Measurements from ENCODE around the gene MARCHF3. TPM values are rescaled to one million over a fixed set of nuclear protein-coding genes. Genes with fewer than 3 reads are reported as not detected.
"Not testable (repeated sequence)": the region's sequence is repeated elsewhere in the genome, so short reads cannot be mapped to it uniquely, and the experiment has no call there.

The MARCHF3 gene
- total RNA-seq, 1 experiment from 2014 or later, result 15.9 TPM

DNA sequence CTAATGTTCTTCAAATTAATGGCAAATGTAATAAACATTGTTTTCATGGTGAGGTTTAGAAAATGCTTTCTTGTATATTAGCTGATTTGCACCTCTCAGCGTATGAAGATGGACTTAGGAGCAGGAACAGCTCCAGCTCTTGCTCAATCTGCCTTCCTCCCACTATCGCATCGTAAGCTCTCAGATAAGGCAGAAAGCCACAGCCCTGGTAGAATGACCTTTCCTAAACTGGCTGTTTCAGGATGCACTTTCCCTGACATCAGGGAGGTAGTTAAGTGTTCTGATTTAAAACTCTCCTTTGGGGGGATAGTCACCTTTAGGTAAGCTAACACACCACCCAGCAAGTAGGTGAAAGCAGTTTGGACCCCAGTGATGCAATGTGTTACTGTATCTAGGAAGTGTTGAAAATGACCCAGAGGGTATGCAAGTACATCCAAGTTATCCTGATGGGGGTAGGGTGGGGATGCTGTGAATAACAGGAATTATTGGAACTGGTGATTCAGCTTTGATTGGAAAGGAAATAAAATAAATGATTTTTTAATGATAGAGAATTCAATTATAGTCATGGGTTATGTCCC lies 181.2 kb downstream of the MARCHF3 start:
- Histone ChIP-seq H3K27me3 (ENCODE audit: control insufficient read depth, insufficient read depth, low read length) (no peaks in the 10 kb centered on the region), H3K4me3 (ENCODE audit: insufficient read depth, low read depth, low read length) (no peak overlapping the region), H3K36me3 (replicated peaks; ENCODE audit: control insufficient read depth, insufficient read depth, low read length) (no peaks in the 10 kb centered on the region)
- no peak for DNase-seq

DNA sequence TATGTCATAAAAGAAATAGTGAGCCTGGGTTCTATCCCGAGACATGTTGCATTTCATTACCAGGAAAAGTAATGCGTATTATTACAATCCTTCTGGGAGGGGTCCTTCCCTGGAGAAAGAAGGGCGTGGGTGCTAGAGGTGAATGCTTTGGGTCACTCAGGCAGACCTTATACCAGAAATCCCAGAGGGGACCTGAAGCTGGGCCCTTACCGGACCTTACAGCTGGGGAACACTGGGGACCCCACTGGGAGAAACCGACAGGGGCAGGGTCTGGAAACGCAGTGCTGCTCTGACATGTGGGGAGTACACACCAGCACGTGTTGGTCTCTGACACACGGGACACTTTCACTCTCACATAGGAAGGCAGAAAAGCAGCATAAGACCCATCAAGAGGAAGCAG lies 182.1 kb downstream of the MARCHF3 start:
- no peak for DNase-seq
- H3K4me3 ChIP-seq (ENCODE audit: insufficient read depth, low read depth, low read length), result no peak overlapping the region
- no peaks in the 10 kb centered on the region for H3K36me3 ChIP-seq (replicated peaks; ENCODE audit: control insufficient read depth, insufficient read depth, low read length)
- H3K27me3 ChIP-seq (ENCODE audit: control insufficient read depth, insufficient read depth, low read length), result no peaks in the 10 kb centered on the region

DNA sequence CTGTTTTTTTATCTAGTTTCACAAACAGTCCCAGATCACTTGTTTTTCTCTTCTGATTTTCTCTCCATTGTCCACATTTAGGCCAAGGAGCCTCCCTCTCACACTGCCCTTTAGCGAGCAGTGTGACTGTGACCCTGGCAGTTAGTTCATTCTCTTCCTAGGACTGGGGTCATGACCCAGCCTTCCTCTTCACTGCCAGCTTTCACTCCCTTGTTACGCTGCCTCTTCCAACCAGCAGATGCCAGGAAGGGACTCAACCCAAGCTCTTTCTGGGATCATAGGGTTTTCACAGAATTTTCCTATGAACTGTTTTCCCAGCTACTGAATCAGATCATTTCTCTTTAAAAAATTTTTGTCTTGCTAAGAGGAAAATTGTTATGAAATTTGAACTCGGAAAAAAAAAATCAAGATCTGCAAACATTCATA lies 182.5 kb downstream of the MARCHF3 start:
- Histone ChIP-seq H3K27me3 (ENCODE audit: control insufficient read depth, insufficient read depth, low read length) (no peaks in the 10 kb centered on the region), H3K4me3 (ENCODE audit: insufficient read depth, low read depth, low read length) (no peak overlapping the region), H3K36me3 (replicated peaks; ENCODE audit: control insufficient read depth, insufficient read depth, low read length) (no peaks in the 10 kb centered on the region)
- no peak for DNase-seq

DNA sequence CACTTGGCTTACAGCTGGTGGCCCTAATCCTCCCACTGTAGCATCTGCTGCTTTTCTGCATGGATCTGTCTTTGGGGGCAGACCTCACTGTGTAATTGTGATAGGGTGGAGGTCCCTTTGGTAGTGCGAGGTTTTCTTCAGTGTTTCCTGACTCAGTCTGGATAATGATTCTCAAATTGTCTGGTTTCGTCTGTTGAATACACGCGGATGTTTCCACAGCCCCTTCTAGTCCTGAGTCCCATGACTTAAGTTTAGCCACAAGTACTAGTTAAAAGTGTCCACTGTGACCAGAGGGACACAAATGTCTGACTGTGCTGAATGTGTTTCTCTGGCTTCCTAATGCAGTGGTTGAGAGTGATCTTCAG lies 182.9 kb downstream of the MARCHF3 start:
- Histone ChIP-seq H3K4me3 (ENCODE audit: insufficient read depth, low read depth, low read length) (no peak overlapping the region), H3K27me3 (ENCODE audit: control insufficient read depth, insufficient read depth, low read length) (no peaks in the 10 kb centered on the region), H3K36me3 (replicated peaks; ENCODE audit: control insufficient read depth, insufficient read depth, low read length) (no peaks in the 10 kb centered on the region)
- no peak for DNase-seq

DNA sequence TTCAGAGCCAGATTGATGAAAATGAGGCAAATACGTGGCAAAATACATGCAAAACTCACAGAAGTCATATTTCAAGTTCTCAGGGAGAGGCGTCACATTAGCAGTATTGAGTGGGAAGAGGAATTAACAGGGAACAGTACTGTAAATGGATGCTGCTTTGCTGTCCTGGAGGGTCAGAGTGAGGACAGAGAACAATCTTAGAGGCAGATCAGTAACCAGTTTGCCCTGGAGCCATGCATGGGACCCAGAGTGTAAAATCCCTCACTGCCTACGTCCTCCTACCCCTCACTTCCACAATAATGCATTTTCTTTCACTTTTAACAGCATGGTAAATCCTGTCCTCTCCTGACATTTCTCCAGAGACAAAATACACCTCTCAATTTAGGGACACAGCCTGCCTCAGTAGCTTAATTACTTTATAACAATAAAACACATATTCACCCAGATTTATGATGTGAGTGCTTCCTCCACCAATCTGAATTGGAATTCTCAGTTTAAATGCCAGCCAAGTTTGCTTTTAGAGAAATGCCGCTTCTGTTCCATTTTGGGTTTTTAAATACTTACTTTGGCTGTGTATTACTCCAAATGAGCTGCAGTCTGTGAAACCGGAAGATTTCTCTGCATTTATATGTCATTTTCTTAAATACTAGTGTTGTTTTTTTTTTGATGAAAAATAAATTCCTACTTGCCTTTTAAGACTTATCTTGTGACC lies 183.5 kb downstream of the MARCHF3 start:
- no peak for DNase-seq
- Histone ChIP-seq H3K27me3 (ENCODE audit: control insufficient read depth, insufficient read depth, low read length) (no peaks in the 10 kb centered on the region), H3K36me3 (replicated peaks; ENCODE audit: control insufficient read depth, insufficient read depth, low read length) (no peaks in the 10 kb centered on the region), H3K4me3 (ENCODE audit: insufficient read depth, low read depth, low read length) (no peak overlapping the region)

- Histone ChIP-seq H3K36me3 (replicated peaks; ENCODE audit: control insufficient read depth, insufficient read depth, low read length) (no peaks in the 10 kb centered on the region; the same call in 1 of the 2 replicates), H3K4me3 (ENCODE audit: insufficient read depth, low read depth, low read length) (no peak overlapping the region)
- no peak for DNase-seq
Observed at GRCh38 chr5:126846344-126846743, 184.0 kb downstream of the MARCHF3 start.

DNA sequence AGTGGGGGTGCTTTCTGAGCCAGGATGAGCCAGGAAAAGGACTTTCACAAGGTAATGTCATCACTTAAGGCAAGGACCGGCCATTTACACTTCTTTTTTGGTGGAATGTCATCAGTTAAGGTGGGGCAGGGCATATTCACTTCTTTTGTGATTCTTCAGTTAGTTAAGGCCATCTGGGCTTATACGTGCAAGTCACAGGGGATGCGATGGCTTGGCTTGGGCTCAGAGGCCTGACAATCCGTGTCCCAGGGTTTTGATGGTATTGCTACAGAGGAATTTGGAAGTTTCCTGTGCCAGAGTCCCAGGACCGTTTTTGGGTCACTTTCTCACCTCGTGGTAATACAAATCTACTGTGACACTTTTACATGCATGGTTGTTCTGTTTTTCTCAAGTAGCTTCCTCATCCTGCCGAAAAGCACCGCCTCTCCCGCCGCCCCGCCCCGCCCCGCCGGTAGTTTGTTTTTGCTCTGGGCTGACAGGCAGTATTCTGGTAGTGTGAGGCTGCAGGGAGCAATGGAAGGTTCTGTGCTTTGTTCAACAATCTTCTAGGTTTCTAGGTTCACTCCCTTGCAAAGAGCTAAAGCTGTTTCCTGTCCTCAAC lies 184.8 kb downstream of the MARCHF3 start:
- H3K4me3 ChIP-seq (ENCODE audit: insufficient read depth, low read depth, low read length), result peak overlapping the region; percentile 35

More at GRCh38 chr5:126846344-126846743, 184.0 kb downstream of the MARCHF3 start:
- H3K27me3 ChIP-seq (ENCODE audit: control insufficient read depth, insufficient read depth, low read length), result no peaks in the 10 kb centered on the region

DNA sequence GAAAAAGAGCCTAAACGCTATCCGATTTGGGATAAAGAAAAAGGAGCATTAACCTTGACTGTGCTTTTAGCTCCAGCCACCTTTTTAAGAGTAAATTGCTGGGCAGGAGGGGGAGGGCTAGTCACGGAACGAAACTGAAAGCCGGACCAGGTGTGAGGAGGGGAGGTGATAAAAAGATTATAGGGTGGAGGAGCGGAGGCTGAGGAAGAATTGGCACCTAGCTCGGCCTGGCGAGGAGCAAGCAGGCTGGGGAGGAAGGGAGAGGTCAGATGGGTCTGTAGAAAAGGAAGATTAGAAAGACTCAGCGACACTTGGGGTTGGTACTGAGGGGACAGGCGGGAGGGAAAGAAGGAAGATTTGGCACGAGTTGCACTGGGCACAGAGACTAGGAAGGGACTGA lies 187.0 kb downstream of the MARCHF3 start:
- not testable (repeated sequence) for H3K36me3 ChIP-seq (replicated peaks; ENCODE audit: control insufficient read depth, insufficient read depth, low read length); DNase-seq; H3K27me3 ChIP-seq (ENCODE audit: control insufficient read depth, insufficient read depth, low read length)
- peak overlapping the region; percentile 33 for H3K4me3 ChIP-seq (ENCODE audit: insufficient read depth, low read depth, low read length)

More for the DNA sequence above, 184.8 kb downstream of the MARCHF3 start:
- DNase-seq, result peak; percentile 69
- H3K27me3 ChIP-seq (ENCODE audit: control insufficient read depth, insufficient read depth, low read length); H3K36me3 ChIP-seq (replicated peaks; ENCODE audit: control insufficient read depth, insufficient read depth, low read length): not testable (repeated sequence)

DNA sequence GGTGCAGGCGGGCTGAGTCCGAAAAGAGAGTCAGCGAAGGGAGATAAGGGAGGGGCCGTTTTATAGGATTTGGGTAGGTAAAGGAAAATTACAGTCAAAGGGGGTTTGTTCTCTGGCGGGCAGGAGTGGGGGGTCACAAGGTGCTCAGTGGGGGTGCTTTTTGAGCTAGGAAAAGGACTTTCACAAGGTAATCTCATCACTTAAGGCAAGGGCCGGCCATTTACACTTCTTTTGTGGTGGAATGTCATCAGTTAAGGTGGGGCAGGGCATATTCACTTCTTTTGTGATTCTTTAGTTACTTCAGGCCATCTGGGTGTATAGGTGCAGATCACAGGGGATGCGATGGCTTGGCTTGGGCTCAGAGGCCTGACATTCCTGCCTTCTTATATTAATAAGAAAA lies 191.0 kb downstream of the MARCHF3 start:
- not testable (repeated sequence) for H3K4me3 ChIP-seq (ENCODE audit: insufficient read depth, low read depth, low read length); DNase-seq; H3K27me3 ChIP-seq (ENCODE audit: control insufficient read depth, insufficient read depth, low read length); H3K36me3 ChIP-seq (replicated peaks; ENCODE audit: control insufficient read depth, insufficient read depth, low read length)

DNA sequence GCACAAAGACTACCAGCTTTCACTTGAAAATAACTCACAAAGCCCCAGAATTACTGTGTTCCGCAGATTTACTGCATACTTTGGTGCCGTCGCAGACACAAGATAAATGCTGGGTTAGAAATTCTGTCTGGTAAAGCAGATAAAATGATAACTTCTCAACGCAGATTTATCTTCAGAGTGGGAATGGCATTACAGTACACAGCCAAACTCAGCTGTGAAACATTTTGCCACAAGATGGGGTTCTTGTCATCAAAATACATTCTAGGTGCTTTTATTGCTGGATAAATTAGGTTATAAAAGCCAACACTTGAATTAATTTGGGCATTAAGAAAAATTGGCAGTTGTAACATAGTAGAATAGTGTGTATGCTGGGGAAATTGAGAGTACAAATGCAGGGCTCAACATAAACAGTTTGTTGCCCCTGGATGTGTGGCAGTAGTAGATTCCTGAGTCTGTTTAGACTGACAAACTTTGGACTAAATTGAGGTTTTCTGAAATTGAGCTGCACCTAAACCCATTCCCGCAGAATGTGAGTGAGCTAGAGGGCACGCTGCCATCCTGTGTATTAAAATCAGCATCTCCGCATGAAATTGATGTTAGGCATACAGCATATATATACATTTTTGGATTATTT lies 192.3 kb downstream of the MARCHF3 start:
- no peaks in the 10 kb centered on the region for H3K27me3 ChIP-seq (ENCODE audit: control insufficient read depth, insufficient read depth, low read length)
- H3K36me3 ChIP-seq (replicated peaks; ENCODE audit: control insufficient read depth, insufficient read depth, low read length), result peaks cover 10% of the 10 kb centered on the region
- H3K4me3 ChIP-seq (ENCODE audit: insufficient read depth, low read depth, low read length), result no peak overlapping the region
- no peak for DNase-seq

GRCh38 chr5:126837242-126837641 lies 193.1 kb downstream of the MARCHF3 start:
- no peak for DNase-seq
- no peak overlapping the region for H3K4me3 ChIP-seq (ENCODE audit: insufficient read depth, low read depth, low read length)
- H3K36me3 ChIP-seq (replicated peaks; ENCODE audit: control insufficient read depth, insufficient read depth, low read length), result peaks cover 14% of the 10 kb centered on the region

DNA sequence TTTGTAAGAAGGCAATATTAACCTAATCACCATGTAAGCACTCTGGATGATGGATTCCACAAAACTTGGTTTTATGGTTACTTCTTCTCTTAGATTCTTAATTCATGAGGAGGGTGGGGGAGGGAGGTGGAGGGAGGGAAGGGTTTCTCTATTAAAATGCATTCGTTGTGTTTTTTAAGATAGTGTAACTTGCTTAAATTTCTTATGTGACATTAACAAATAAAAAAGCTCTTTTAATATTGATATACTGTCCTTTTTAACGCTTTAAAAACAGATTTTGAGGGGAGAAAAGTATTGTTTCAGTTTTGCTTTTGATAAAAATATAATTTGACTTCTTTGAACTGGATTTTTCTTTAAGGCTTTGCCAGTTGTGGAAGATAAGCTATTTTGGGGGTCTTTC lies 193.6 kb downstream of the MARCHF3 start:
- Histone ChIP-seq H3K36me3 (replicated peaks; ENCODE audit: control insufficient read depth, insufficient read depth, low read length) (peaks cover 14% of the 10 kb centered on the region), H3K4me3 (ENCODE audit: insufficient read depth, low read depth, low read length) (no peak overlapping the region), H3K27me3 (ENCODE audit: control insufficient read depth, insufficient read depth, low read length) (no peaks in the 10 kb centered on the region)
- DNase-seq, result no peak

More at GRCh38 chr5:126837242-126837641, 193.1 kb downstream of the MARCHF3 start:
- H3K27me3 ChIP-seq (ENCODE audit: control insufficient read depth, insufficient read depth, low read length), result no peaks in the 10 kb centered on the region

DNA sequence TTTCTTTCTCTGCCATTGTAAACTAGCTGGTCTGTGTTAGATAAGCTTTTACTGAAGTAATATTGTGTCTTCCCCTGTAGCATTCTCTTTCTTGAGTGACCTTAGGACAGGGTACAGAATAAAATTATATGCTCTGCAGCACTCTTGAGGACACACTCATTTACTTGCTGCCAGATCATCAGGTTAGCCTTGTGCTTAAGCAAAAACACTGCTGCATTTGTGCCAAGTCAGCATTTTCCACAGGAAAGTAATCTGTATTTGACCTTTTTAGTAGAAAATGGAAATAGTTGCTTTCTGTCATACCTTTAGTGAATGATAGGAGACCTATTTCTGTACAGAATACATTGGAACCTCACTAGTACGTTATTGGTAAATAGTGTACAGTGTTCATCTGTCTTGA lies 199.2 kb downstream of the MARCHF3 start:
- no peak for DNase-seq
- peaks cover 38% of the 10 kb centered on the region for H3K36me3 ChIP-seq (replicated peaks; ENCODE audit: control insufficient read depth, insufficient read depth, low read length)
- H3K27me3 ChIP-seq (ENCODE audit: control insufficient read depth, insufficient read depth, low read length), result no peaks in the 10 kb centered on the region
- no peak overlapping the region for H3K4me3 ChIP-seq (ENCODE audit: insufficient read depth, low read depth, low read length)

DNA sequence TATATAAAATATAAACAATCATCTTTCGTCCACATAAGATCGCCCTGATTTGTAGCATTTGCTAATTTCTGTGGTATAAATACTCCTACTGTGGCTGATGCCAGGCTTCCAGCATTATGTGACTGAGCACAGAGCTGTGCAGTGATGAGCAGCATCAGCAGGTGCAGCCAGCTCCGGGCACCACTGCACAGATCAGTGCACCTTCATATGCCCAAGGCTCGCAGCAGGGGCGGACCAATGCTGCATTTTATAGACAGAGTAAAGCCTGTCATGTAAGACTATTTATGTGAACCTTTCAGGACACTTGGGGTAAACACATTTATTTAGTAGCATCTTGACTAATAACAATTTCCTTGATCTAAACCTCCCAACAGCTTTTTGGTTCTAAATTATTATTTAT lies 200.3 kb downstream of the MARCHF3 start:
- Histone ChIP-seq H3K4me3 (ENCODE audit: insufficient read depth, low read depth, low read length) (no peak overlapping the region), H3K36me3 (replicated peaks; ENCODE audit: control insufficient read depth, insufficient read depth, low read length) (peaks cover 46% of the 10 kb centered on the region), H3K27me3 (ENCODE audit: control insufficient read depth, insufficient read depth, low read length) (no peaks in the 10 kb centered on the region)
- DNase-seq, result no peak

- H3K4me3 ChIP-seq (ENCODE audit: insufficient read depth, low read depth, low read length), result no peak overlapping the region
- no peak for DNase-seq
- peaks cover 44% of the 10 kb centered on the region for H3K36me3 ChIP-seq (replicated peaks; ENCODE audit: control insufficient read depth, insufficient read depth, low read length)
- no peaks in the 10 kb centered on the region for H3K27me3 ChIP-seq (ENCODE audit: control insufficient read depth, insufficient read depth, low read length)
Observed at GRCh38 chr5:126829098-126829497, 201.3 kb downstream of the MARCHF3 start.
